ENCODE results near the gene AKT1S1. TPM values are rescaled to one million over a fixed set of nuclear protein-coding genes. Genes with fewer than 3 reads are reported as not detected.

AKT1S1 gene
- total RNA-seq, 1 experiment from 2014 or later = 64.6 TPM

- Mint-ChIP-seq H3K4me1 (ENCODE audit: low read depth, unreplicated experiment) (no peaks in the 10 kb centered on the region), H3K36me3 (ENCODE audit: insufficient read depth, unreplicated experiment) (peaks cover 59% of the 10 kb centered on the region), H3K27me3 (ENCODE audit: insufficient read depth, unreplicated experiment) (no peaks in the 10 kb centered on the region), H3K27ac (ENCODE audit: unreplicated experiment) (no peak overlapping the region), H3K4me3 (ENCODE audit: unreplicated experiment) (no peak overlapping the region), H3K9me3 (ENCODE audit: unreplicated experiment) (no peaks in the 10 kb centered on the region)
- no peak overlapping the region for H3K4me3 ChIP-seq (ENCODE audit: low read depth, low read length)
- CTCF ChIA-PET = no interaction called here
- BruUV-seq (replicated peaks) = no TSS peak
- H3K36me3 ChIP-seq (ENCODE audit: control insufficient read depth, insufficient read depth, low read length) = peaks cover 3% of the 10 kb centered on the region
- intact Hi-C loops (cut with micrococcal nuclease; ENCODE audit: unreplicated experiment) = no loop called here
- H3K9me3 ChIP-seq = no peaks in the 10 kb centered on the region
- H3K27me3 ChIP-seq (replicated peaks; ENCODE audit: control insufficient read depth, insufficient read depth, low read length) = no peaks in the 10 kb centered on the region
- TF ChIP-seq CTCF (IDR thresholded peaks at IDR 0.05; ENCODE audit: insufficient read depth in 1 of 2, low read depth in 1 of 2, low read length in 1 of 2, severe bottlenecking in 1 of 2, unreplicated experiment in 1 of 2) = no peak
- DNase-seq = no peak
- POLR2A ChIA-PET = no interaction called here
- H3K4me1 ChIP-seq = no peaks in the 10 kb centered on the region
Observed at GRCh38 chr19:49839713-49840112, 37.4 kb downstream of the AKT1S1 start.

GRCh38 chr19:49838885-49839588, 38.1 kb downstream of the AKT1S1 start:
- no peak for TF ChIP-seq CTCF (IDR thresholded peaks at IDR 0.05; ENCODE audit: insufficient read depth in 1 of 2, low read depth in 1 of 2, low read length in 1 of 2, severe bottlenecking in 1 of 2, unreplicated experiment in 1 of 2)
- no peaks in the 10 kb centered on the region for H3K27me3 ChIP-seq (replicated peaks; ENCODE audit: control insufficient read depth, insufficient read depth, low read length)
- no peak for DNase-seq
- Mint-ChIP-seq H3K27me3 (ENCODE audit: insufficient read depth, unreplicated experiment) (no peaks in the 10 kb centered on the region), H3K4me3 (ENCODE audit: unreplicated experiment) (no peak overlapping the region), H3K9me3 (ENCODE audit: unreplicated experiment) (no peaks in the 10 kb centered on the region), H3K36me3 (ENCODE audit: insufficient read depth, unreplicated experiment) (peaks cover 63% of the 10 kb centered on the region), H3K27ac (ENCODE audit: unreplicated experiment) (no peak overlapping the region), H3K4me1 (ENCODE audit: low read depth, unreplicated experiment) (no peaks in the 10 kb centered on the region)
- intact Hi-C loops (cut with micrococcal nuclease; ENCODE audit: unreplicated experiment) = no loop called here
- BruUV-seq (replicated peaks) = TSS peak; percentile 28
- CTCF ChIA-PET = no interaction called here
- POLR2A ChIA-PET = no interaction called here
- H3K36me3 ChIP-seq (ENCODE audit: control insufficient read depth, insufficient read depth, low read length) = peaks cover 3% of the 10 kb centered on the region
- H3K4me1 ChIP-seq = no peaks in the 10 kb centered on the region
- H3K9me3 ChIP-seq = no peaks in the 10 kb centered on the region
- no peak overlapping the region for H3K4me3 ChIP-seq (ENCODE audit: low read depth, low read length)

GRCh38 chr19:49837425-49837824, 39.7 kb downstream of the AKT1S1 start:
- H3K9me3 ChIP-seq = no peaks in the 10 kb centered on the region
- peaks cover 4% of the 10 kb centered on the region for H3K36me3 ChIP-seq (ENCODE audit: control insufficient read depth, insufficient read depth, low read length)
- H3K27ac Mint-ChIP-seq (ENCODE audit: unreplicated experiment) = no peak overlapping the region

More at GRCh38 chr19:49837425-49837824, 39.7 kb downstream of the AKT1S1 start:
- Mint-ChIP-seq H3K4me3 (ENCODE audit: unreplicated experiment) (no peak overlapping the region), H3K27me3 (ENCODE audit: insufficient read depth, unreplicated experiment) (no peaks in the 10 kb centered on the region), H3K36me3 (ENCODE audit: insufficient read depth, unreplicated experiment) (peaks cover 69% of the 10 kb centered on the region), H3K4me1 (ENCODE audit: low read depth, unreplicated experiment) (no peaks in the 10 kb centered on the region), H3K9me3 (ENCODE audit: unreplicated experiment) (no peaks in the 10 kb centered on the region)
- CTCF ChIA-PET = no interaction called here
- no TSS peak for BruUV-seq (replicated peaks)
- no peak overlapping the region for H3K4me3 ChIP-seq (ENCODE audit: low read depth, low read length)
- no peaks in the 10 kb centered on the region for H3K27me3 ChIP-seq (replicated peaks; ENCODE audit: control insufficient read depth, insufficient read depth, low read length)
- POLR2A ChIA-PET = no interaction called here
- no peaks in the 10 kb centered on the region for H3K4me1 ChIP-seq
- no peak for TF ChIP-seq CTCF (IDR thresholded peaks at IDR 0.05; ENCODE audit: insufficient read depth in 1 of 2, low read depth in 1 of 2, low read length in 1 of 2, severe bottlenecking in 1 of 2, unreplicated experiment in 1 of 2)
- intact Hi-C loops (cut with micrococcal nuclease; ENCODE audit: unreplicated experiment) = no loop called here
- no peak for DNase-seq
